HepG2 (cell line): ENCODE data around the gene CTIF. TPM values are rescaled to one million over a fixed set of nuclear protein-coding genes. Genes with fewer than 3 reads are reported as not detected.

ENCODE experiments used
- ATAC-seq: fragments of 200-7000 bp; cut with Tn5 transposase; 3 replicates; pipeline ENCODE4 v1.9.1; 2020; ENCODE audit warnings: mild to moderate bottlenecking, moderate library complexity
- BruUV-seq: library from RNA; stranded (reverse); fragments of 400-500 nt; replicated peaks from 2 replicates; lab custom pipeline; 2021; lab: Mats Ljungman, UMichigan
- CTCF ChIA-PET: fragments of 300-600 bp; formaldehyde crosslinking; extraction: SDS; loops from one replicate; lab custom pipeline; 2021; ENCODE audit warnings: low total read pairs, inconsistent platforms, low intra/inter-chr PET ratio; lab: Yijun Ruan, JAX
- POLR2A ChIA-PET: fragments of 350-600 bp; sonication (Branson Sonifier 250); formaldehyde crosslinking; loops from one replicate; lab custom pipeline; 2020; ENCODE audit warnings: antibody characterized with exemption, inconsistent platforms; lab: Yijun Ruan, JAX
- DNase-seq: peaks from one replicate; pipeline ENCODE4 v3.0.0-alpha.2; 2015; ENCODE audit warnings: low spot score
- FAIRE-seq: peaks from 3 replicates; lab custom pipeline; 2011; peaks lifted over from hg19 to GRCh38; lab: Jason Lieb, UNC
- H2AFZ ChIP-seq: one replicate; pipeline ENCODE4 v1.6.1; 2011; ENCODE audit warnings: low read length, inconsistent platforms
- H3K27ac ChIP-seq: fragments of 300-600 bp; 3 replicates; pipeline ENCODE4 v1.8.0; 2011; ENCODE audit warnings: mixed run types, mild to moderate bottlenecking, mixed read lengths, low read length, inconsistent platforms; ENCODE audit not compliant: insufficient read depth; ENCODE audit errors: extremely low read length
- H3K27me3 ChIP-seq, 2 experiments: fragments of 200-600 bp in 1 of 2; 2 replicates in 1 of 2; 3 replicates in 1 of 2; pipeline versions ENCODE4 v1.6.0 to v1.8.0; 2011; ENCODE audit warnings: low read length in 2 of 2, mild to moderate bottlenecking in 2 of 2, moderate library complexity in 2 of 2, inconsistent platforms in 1 of 2; ENCODE audit not compliant: insufficient read depth in 2 of 2, control insufficient read depth in 1 of 2
- H3K36me3 ChIP-seq, 2 experiments: fragments of 200-600 bp in 1 of 2; replicated peaks in 1 of 2; 2 replicates in 1 of 2; 3 replicates in 1 of 2; pipeline versions ENCODE4 v1.5.1 to v1.8.0; 2011; ENCODE audit warnings: low read length in 2 of 2, inconsistent platforms in 1 of 2; ENCODE audit not compliant: insufficient read depth in 2 of 2, control insufficient read depth in 1 of 2
- H3K4me1 ChIP-seq: 2 replicates; pipeline ENCODE4 v1.5.1; 2012; ENCODE audit warnings: low read length, inconsistent platforms; ENCODE audit not compliant: insufficient read depth
- H3K4me2 ChIP-seq: 2 replicates; pipeline ENCODE4 v1.6.0; 2011; ENCODE audit warnings: low read depth, low read length, inconsistent platforms
- H3K4me3 ChIP-seq, 3 experiments: fragments of 200-600 bp in 1 of 3; sonication (generic), shearing (Covaris generic) in 1 of 3; replicated peaks in 1 of 3; 2 replicates each; pipeline ENCODE4 v1.5.1; 2011 to 2016; ENCODE audit warnings: low read length in 3 of 3, inconsistent platforms in 2 of 3, low read depth in 2 of 3, mild to moderate bottlenecking in 2 of 3, control low read depth in 1 of 3, mixed read lengths in 1 of 3; ENCODE audit not compliant: insufficient read depth in 1 of 3
- H3K79me2 ChIP-seq: one replicate; pipeline ENCODE4 v1.6.1; 2011; ENCODE audit warnings: low read length, inconsistent platforms; ENCODE audit not compliant: insufficient read depth
- H3K9ac ChIP-seq: 2 replicates; pipeline ENCODE4 v1.6.0; 2011; ENCODE audit warnings: mild to moderate bottlenecking, low read depth, low read length, inconsistent platforms; ENCODE audit not compliant: insufficient read depth
- H3K9me3 ChIP-seq: 2 replicates; pipeline ENCODE4 v1.5.1; 2012; ENCODE audit warnings: mild to moderate bottlenecking, low read length
- H4K20me1 ChIP-seq: 2 replicates; pipeline ENCODE4 v1.6.0; 2011; ENCODE audit warnings: inconsistent platforms, mild to moderate bottlenecking, low read length, moderate library complexity; ENCODE audit not compliant: insufficient read depth
- AGO2 ChIP-seq: fragments of 200-400 bp; formaldehyde crosslinking; optimal IDR thresholded peaks from 2 replicates; pipeline ENCODE3; 2017; ENCODE audit warnings: mild to moderate bottlenecking, low read depth, low read length, moderate library complexity
- RFXAP ChIP-seq: sonication (generic); formaldehyde crosslinking; IDR thresholded peaks from 2 replicates; pipeline ENCODE4 v1.4.0; 2020; ENCODE audit warnings: missing genetic modification reagents, borderline replicate concordance
- YEATS4 ChIP-seq: sonication (generic); formaldehyde crosslinking; IDR thresholded peaks from 2 replicates; pipeline ENCODE4 v1.4.0; 2020; ENCODE audit warnings: missing genetic modification reagents, borderline replicate concordance
- ZBTB44 ChIP-seq: sonication (generic); formaldehyde crosslinking; IDR thresholded peaks from 2 replicates; pipeline ENCODE4 v1.4.0; 2020; ENCODE audit warnings: missing genetic modification reagents
- ZNF646 ChIP-seq: sonication (generic); formaldehyde crosslinking; IDR thresholded peaks from 2 replicates; pipeline ENCODE4 v1.9.0; 2021; ENCODE audit warnings: mild to moderate bottlenecking, missing genetic modification reagents
- WGBS: methylation state at CpG from one replicate; pipeline ENCODE4 v1.1.6; 2017; ENCODE audit warnings: low lambda C conversion rate; 5-methylcytosine and 5-hydroxymethylcytosine counted together
- in situ Hi-C: cut with HindIII; loops from 2 replicates; pipeline ENCODE4 v1.10.0; 2017; ENCODE audit warnings: low pct_unique_long_range_greater_than_20kb; ENCODE audit not compliant: extremely low pct_ligation_motif_present
- intact Hi-C: fragments of 100-400 bp; cut with micrococcal nuclease; formaldehyde crosslinking; loops from one replicate; pipeline ENCODE4 v1.10.0; 2022; ENCODE audit not compliant: unreplicated experiment
- polyA plus RNA-seq, 8 experiments: library from polyadenylated mRNA; depleted of rRNA in 3 of 8; stranded (reverse) in 7 of 8; unstranded in 1 of 8; fragments of >200 nt; fragmentation: Illumina TruSeq in 4 of 8; extraction: Trizol in 4 of 8; gene quantifications; 2 replicates each; pipeline versions ENCODE4 v1.2.1 to v1.2.3, GENCODE V29; 2011 to 2016; ENCODE audit warnings: low read depth in 4 of 8, missing spikeins in 1 of 8, mixed read lengths in 1 of 8; ENCODE audit not compliant: insufficient read depth in 1 of 8
- total RNA-seq, 5 experiments: library from RNA; depleted of rRNA; stranded (reverse); fragments of >200 nt; fragmentation: Illumina TruSeq; extraction: Trizol; gene quantifications; 2 replicates each; pipeline ENCODE4 v1.2.3, GENCODE V29; 2016; ENCODE audit warnings: low read depth in 1 of 5

CTIF gene
- total and polyA plus RNA-seq, 2 of the 13 experiments (the other 11 are each of a cell fraction or from before 2014, with no cell fraction given) = 18.2 to 28.0 TPM

GRCh38 chr18:48859311-48860268 lies 320.8 kb downstream of the CTIF start:
- Histone ChIP-seq H3K79me2 (no peaks in the 10 kb centered on the region), H3K9ac (no peak overlapping the region), H3K9me3 (no peaks in the 10 kb centered on the region), H2AFZ (no peak overlapping the region), H3K4me2 (no peak overlapping the region), H3K27ac (no peak overlapping the region), H3K4me1 (no peaks in the 10 kb centered on the region), H3K36me3 (peaks cover 5 to 27% of the 10 kb centered on the region in 2 experiments; a peak in 4 of 5 replicates), H3K4me3 (no peak overlapping the region), H4K20me1 (no peaks in the 10 kb centered on the region), H3K27me3 (no peaks in the 10 kb centered on the region)
- intact Hi-C loops (no loop called here), in situ Hi-C loops (no loop called here)
- CTCF ChIA-PET = no interaction called here
- no peak for ATAC-seq
- POLR2A ChIA-PET = no interaction called here
- no peak for TF ChIP-seq RFXAP (CRISPR knock-in tag)
- TF ChIP-seq AGO2 = peak; percentile 34
- no peak for TF ChIP-seq YEATS4 (CRISPR knock-in tag)
- TF ChIP-seq ZBTB44 = no peak
- TF ChIP-seq ZNF646 (CRISPR knock-in tag) = no peak
- no peak for DNase-seq
- FAIRE-seq = no peak
- BruUV-seq = no TSS peak
- 97% methylated on average over 32 of the region's 43 CpGs for WGBS
